HG03039 (cell line): ENCODE measurements around the gene MORF4L1.
A peak's percentile ranks its signal among the peaks of the same experiment; 100 is the strongest.
"Not testable (repeated sequence)": the region's sequence is repeated elsewhere in the genome, so short reads cannot be mapped to it uniquely, and the experiment has no call there.

Source experiments
- ATAC-seq: cut with Tn5 transposase; IDR thresholded peaks from one replicate; pipeline ENCODE4 v1.9.1; 2021; ENCODE audit warnings: mild to moderate bottlenecking, moderate library complexity; ENCODE audit not compliant: unreplicated experiment

MORF4L1 gene

GRCh38 chr15:78855746-78856145, 16.9 kb upstream of the MORF4L1 start:
- no peak for ATAC-seq

- peak; percentile 41 for ATAC-seq
These were observed 12.5 kb upstream of the MORF4L1 start for GRCh38 chr15:78859971-78860719.

- not testable (repeated sequence) for ATAC-seq
These were observed 7.1 kb upstream of the MORF4L1 start for GRCh38 chr15:78865585-78865984.

GRCh38 chr15:78866031-78866430, 6.7 kb upstream of the MORF4L1 start:
- not testable (repeated sequence) for ATAC-seq

GRCh38 chr15:78866803-78867202, 5.9 kb upstream of the MORF4L1 start:
- ATAC-seq: no peak

- no peak for ATAC-seq
These were observed 4.3 kb upstream of the MORF4L1 start for GRCh38 chr15:78868366-78868765.

- not testable (repeated sequence) for ATAC-seq
These were observed 1.1 kb upstream of the MORF4L1 start for GRCh38 chr15:78871483-78872127.

- ATAC-seq: peak; percentile 63
These were observed 492 bp downstream of the MORF4L1 start for GRCh38 chr15:78872972-78873792.

- no peak for ATAC-seq
These were observed 1.4 kb downstream of the MORF4L1 start for GRCh38 chr15:78873793-78874765.

GRCh38 chr15:78875107-78875914, 2.6 kb downstream of the MORF4L1 start:
- no peak for ATAC-seq

- not testable (repeated sequence) for ATAC-seq
These were observed 4.3 kb downstream of the MORF4L1 start for GRCh38 chr15:78876954-78877353.

GRCh38 chr15:78878356-78878755, 5.7 kb downstream of the MORF4L1 start:
- no peak for ATAC-seq

- no peak for ATAC-seq
These were observed 7.0 kb downstream of the MORF4L1 start for GRCh38 chr15:78879517-78880241.

- ATAC-seq: no peak
These were observed 7.5 kb downstream of the MORF4L1 start for GRCh38 chr15:78880242-78880533.

- no peak for ATAC-seq
These were observed 8.1 kb downstream of the MORF4L1 start for GRCh38 chr15:78880813-78881212.

GRCh38 chr15:78881681-78882080, 9.0 kb downstream of the MORF4L1 start:
- no peak for ATAC-seq

GRCh38 chr15:78889000-78889399, 16.3 kb downstream of the MORF4L1 start:
- no peak for ATAC-seq

GRCh38 chr15:78893538-78893937, 20.8 kb downstream of the MORF4L1 start:
- no peak for ATAC-seq

GRCh38 chr15:78895471-78895870, 22.8 kb downstream of the MORF4L1 start:
- no peak for ATAC-seq
